Prostate gland (tissue), 2 donors: ENCODE measurements around the gene HEPACAM.

Experiments used
- POLR2A ChIP-seq: fragments of 450-650 bp; IDR thresholded peaks from one replicate; pipeline ENCODE4 v1.6.1; 2016; ENCODE audit warnings: antibody characterized with exemption, mild to moderate bottlenecking
- TF ChIP-seq, protein P1 (sequence below), 4 experiments: fragments of 200-600 bp in 2 of 4; fragments of 450-650 bp in 2 of 4; sonication (generic) in 2 of 4; IDR thresholded peaks; 1 replicate in 3 of 4; 2 replicates in 1 of 4; pipeline ENCODE4 v1.5.1; 2016 to 2019; ENCODE audit warnings: antibody characterized with exemption in 4 of 4, mild to moderate bottlenecking in 2 of 4, moderate library complexity in 2 of 4

DNA sequence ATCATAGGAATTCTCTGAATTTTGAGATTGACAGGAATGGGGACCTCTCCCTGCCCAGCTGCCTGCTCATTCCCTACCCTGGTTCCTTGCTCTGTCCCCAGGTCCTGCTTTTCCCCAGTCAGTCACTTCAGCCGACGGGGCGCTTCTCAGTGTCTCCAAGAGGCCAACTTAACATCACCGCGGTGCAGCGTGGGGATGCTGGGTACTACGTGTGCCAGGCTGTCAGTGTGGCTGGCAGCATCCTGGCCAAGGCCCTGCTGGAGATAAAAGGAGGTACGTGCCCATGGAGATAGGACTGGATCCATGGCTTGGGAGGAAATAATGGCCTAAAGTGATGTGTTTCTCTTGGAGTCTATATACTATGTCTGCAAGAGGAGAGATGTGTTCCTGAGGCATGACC is 63.6 kb downstream of the HEPACAM start:
- TF ChIP-seq, protein P1, sequence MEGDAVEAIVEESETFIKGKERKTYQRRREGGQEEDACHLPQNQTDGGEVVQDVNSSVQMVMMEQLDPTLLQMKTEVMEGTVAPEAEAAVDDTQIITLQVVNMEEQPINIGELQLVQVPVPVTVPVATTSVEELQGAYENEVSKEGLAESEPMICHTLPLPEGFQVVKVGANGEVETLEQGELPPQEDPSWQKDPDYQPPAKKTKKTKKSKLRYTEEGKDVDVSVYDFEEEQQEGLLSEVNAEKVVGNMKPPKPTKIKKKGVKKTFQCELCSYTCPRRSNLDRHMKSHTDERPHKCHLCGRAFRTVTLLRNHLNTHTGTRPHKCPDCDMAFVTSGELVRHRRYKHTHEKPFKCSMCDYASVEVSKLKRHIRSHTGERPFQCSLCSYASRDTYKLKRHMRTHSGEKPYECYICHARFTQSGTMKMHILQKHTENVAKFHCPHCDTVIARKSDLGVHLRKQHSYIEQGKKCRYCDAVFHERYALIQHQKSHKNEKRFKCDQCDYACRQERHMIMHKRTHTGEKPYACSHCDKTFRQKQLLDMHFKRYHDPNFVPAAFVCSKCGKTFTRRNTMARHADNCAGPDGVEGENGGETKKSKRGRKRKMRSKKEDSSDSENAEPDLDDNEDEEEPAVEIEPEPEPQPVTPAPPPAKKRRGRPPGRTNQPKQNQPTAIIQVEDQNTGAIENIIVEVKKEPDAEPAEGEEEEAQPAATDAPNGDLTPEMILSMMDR (IDR thresholded peaks at IDR 0.05): no peak
- no peak for TF ChIP-seq POLR2A
